Stomach smooth muscle (tissue), 2 donors: ENCODE results near the gene HDAC4.
A peak's percentile ranks its signal among the peaks of the same experiment; 100 is the strongest.

Source experiments
- H3K27ac ChIP-seq: one replicate; pipeline ENCODE4 v1.7.0; 2013; ENCODE audit warnings: mild to moderate bottlenecking, low read length, inconsistent platforms
- H3K27me3 ChIP-seq, 2 donors: one replicate each; pipeline ENCODE4 v1.7.0; 2013; ENCODE audit warnings: low read length in 2 of 2; ENCODE audit not compliant: insufficient read depth in 2 of 2, control insufficient read depth in 1 of 2
- H3K36me3 ChIP-seq, 2 donors: one replicate each; pipeline ENCODE4 v1.7.0; 2013; ENCODE audit warnings: low read length in 2 of 2; ENCODE audit not compliant: control insufficient read depth in 2 of 2, insufficient read depth in 2 of 2
- H3K4me1 ChIP-seq: one replicate; pipeline ENCODE4 v1.7.0; 2013; ENCODE audit warnings: low read length; ENCODE audit not compliant: control insufficient read depth, insufficient read depth
- H3K4me3 ChIP-seq, 2 donors: one replicate each; pipeline ENCODE4 v1.7.0; 2013; ENCODE audit warnings: low read length in 2 of 2
- H3K9ac ChIP-seq, 2 donors: one replicate each; pipeline ENCODE4 v1.7.0; 2013; ENCODE audit warnings: low read length in 2 of 2, mild to moderate bottlenecking in 1 of 2
- H3K9me3 ChIP-seq, 2 donors: one replicate each; pipeline ENCODE4 v1.7.0; 2013; ENCODE audit warnings: low read length in 2 of 2; ENCODE audit not compliant: control insufficient read depth in 2 of 2
- donor health status: healthy.
- donor health status: Pancreatic carcinoma.

Gene HDAC4

DNA sequence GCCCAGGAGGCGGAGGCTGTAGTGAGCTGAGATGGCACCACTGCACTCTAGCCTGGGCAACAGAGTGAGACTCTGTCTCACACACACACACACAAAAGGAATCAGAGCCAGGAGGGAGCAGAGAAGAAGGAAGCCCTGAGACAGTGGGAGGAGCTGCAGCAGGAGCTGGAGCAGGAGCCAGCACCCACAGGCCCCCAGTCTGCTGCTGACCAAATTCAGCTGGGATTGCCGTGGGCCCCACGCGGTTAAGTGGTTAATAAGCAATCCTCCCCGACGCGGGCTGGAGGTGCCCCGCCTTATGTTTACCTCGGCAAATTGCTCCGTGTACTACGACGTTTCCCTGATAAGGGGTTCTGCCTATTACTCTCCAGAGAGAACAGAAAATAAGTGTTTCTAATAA, 287.6 kb downstream of the HDAC4 start:
- Histone ChIP-seq H3K27ac (peak overlapping the region; percentile 90), H3K27me3 (no peaks in the 10 kb centered on the region), H3K36me3 (peaks cover 15 to 24% of the 10 kb centered on the region in 2 donors), H3K9ac (peak overlapping the region in 1 of 2 donors; percentile 30), H3K4me3 (no peak overlapping the region), H3K4me1 (peaks cover 57% of the 10 kb centered on the region), H3K9me3 (no peaks in the 10 kb centered on the region)

DNA sequence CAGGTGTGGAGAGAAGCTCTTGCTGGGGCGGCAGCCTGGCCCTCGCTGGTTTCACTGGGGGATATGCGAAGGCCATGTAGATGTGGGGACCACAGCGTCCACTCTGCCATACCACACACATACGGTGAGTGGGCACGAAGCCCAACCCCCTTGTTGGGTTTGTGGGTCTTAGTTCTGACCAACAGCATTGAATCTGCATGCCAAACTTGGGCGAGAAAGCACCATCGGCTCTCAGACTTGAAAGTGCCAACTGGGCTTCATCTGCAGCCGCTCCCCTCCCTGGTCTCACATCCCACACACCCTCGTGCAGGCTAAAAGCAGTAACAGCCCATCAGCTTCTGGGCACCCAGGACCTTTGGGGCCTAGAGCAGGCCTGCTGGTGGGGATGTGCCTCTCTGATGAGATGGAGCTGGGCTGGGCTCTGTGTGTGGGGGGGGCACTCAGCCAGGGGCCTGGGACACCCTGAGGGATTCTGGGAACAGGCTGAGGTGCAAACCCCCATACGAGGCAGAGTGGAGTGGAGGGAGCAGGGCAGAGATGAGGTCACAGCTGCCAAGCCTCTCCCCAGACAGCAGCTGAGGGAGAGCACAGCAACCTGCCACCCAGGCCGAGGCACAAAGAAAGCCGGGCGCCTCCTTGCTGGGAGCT, 288.6 kb downstream of the HDAC4 start:
- Histone ChIP-seq H3K4me3 (no peak overlapping the region), H3K4me1 (peaks cover 53% of the 10 kb centered on the region), H3K9ac (peak overlapping the region; percentile 30 to 36), H3K36me3 (peaks cover 24 to 27% of the 10 kb centered on the region in 2 donors), H3K9me3 (no peaks in the 10 kb centered on the region), H3K27me3 (no peaks in the 10 kb centered on the region), H3K27ac (peak overlapping the region; percentile 90)

DNA sequence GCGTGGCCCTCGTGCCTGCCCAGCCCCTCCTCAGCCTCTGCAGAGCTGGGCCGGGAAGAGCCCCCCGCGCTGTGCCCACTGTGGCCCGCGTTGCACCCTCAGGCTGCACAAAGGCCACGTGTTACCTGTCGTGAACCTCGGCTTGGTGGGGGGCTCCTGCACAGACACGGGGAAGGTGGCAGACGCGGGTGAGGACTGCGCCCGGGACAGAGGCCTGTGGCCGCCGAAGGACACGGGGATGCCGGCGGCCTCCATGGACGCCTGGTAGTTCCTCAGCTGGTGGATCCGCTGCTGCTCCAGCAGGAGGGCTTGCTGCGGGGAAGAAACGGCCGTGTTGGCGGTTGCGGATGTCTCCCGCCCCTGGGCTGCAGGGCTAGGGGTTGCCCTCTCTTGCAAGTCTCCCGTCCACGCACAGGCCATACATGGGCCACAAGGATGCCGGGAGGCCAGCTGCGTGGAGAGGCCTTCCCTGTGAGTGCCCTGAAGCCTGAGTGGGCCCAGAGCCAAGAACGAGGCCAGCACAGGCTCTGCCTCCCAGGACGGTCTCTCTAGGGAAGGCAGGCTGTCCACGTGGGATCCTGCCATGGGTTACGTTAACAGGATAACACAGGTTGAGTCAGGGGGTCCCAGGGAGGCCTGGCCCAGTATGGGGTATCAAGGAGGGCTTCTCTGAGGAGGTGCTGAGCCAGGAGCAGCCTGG, 289.3 kb downstream of the HDAC4 start:
- Histone ChIP-seq H3K36me3 (peaks cover 27 to 34% of the 10 kb centered on the region in 2 donors), H3K4me1 (peaks cover 54% of the 10 kb centered on the region), H3K27me3 (no peaks in the 10 kb centered on the region), H3K27ac (peak overlapping the region; percentile 90), H3K9me3 (no peaks in the 10 kb centered on the region), H3K9ac (peak overlapping the region; percentile 36 to 64), H3K4me3 (peak overlapping the region in 1 of 2 donors; percentile 22)

DNA sequence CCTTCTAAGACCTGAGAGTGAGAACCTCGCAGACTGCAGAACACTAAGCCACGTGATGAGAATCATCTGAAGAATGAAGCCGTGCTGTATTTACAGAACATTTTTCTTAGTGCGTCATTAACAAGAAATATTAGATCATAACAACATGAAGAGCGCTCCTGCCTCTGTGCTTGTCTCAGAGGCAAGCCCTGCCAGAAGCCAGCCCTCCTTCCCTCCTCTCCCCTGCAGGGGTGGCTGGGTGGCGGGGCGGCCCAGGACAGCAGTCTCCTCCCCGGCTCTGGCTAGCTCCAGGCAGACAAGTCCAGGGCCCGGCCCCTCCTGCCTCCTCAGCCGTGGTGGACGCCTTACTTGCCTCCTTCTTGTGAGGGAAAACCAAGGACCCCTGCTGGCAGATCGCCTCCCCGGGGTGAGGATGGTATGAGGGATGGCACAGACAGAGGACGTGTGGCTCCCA, 290.2 kb downstream of the HDAC4 start:
- peaks cover 27 to 43% of the 10 kb centered on the region in 2 donors for H3K36me3 ChIP-seq
- no peaks in the 10 kb centered on the region for H3K9me3 ChIP-seq
- peak overlapping the region; percentile 90 for H3K27ac ChIP-seq

DNA sequence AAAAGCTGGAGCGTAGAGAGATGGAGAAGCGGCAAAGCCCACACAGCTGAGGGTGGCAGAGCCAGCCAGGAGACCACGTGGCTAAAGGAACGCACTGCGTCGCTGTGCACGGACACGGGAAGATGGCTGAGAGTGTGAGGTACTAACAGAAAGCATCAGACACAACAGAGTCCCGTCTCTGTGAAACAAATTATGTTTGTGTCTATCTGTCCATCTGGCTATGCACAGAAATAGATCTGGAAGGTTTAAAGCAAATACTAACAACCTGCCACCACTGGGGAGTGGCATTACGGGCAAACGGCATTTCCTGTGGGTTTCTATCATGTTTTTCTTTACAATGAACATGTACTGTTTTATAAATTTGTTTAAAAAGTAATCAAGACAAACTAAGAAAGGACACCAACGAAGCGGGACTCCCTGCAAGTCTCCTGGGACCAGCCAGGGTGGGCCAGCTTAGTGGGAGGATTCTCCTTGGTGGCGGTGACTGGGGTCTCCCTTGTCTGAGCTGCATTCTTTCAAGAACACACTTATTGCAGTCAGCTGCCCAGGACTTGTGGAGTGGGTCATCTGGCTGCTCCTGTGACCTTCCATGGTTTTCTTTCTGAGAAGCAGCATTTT, 290.8 kb downstream of the HDAC4 start:
- Histone ChIP-seq H3K9me3 (no peaks in the 10 kb centered on the region), H3K36me3 (peaks cover 31 to 49% of the 10 kb centered on the region in 2 donors), H3K27ac (peak overlapping the region; percentile 90), H3K4me3 (no peak overlapping the region), H3K27me3 (no peaks in the 10 kb centered on the region), H3K9ac (peak overlapping the region in 1 of 2 donors; percentile 56), H3K4me1 (peaks cover 55% of the 10 kb centered on the region)

More for the DNA sequence above, 290.2 kb downstream of the HDAC4 start:
- Histone ChIP-seq H3K9ac (peak overlapping the region; percentile 60 to 64), H3K27me3 (no peaks in the 10 kb centered on the region), H3K4me3 (no peak overlapping the region), H3K4me1 (peaks cover 55% of the 10 kb centered on the region)

DNA sequence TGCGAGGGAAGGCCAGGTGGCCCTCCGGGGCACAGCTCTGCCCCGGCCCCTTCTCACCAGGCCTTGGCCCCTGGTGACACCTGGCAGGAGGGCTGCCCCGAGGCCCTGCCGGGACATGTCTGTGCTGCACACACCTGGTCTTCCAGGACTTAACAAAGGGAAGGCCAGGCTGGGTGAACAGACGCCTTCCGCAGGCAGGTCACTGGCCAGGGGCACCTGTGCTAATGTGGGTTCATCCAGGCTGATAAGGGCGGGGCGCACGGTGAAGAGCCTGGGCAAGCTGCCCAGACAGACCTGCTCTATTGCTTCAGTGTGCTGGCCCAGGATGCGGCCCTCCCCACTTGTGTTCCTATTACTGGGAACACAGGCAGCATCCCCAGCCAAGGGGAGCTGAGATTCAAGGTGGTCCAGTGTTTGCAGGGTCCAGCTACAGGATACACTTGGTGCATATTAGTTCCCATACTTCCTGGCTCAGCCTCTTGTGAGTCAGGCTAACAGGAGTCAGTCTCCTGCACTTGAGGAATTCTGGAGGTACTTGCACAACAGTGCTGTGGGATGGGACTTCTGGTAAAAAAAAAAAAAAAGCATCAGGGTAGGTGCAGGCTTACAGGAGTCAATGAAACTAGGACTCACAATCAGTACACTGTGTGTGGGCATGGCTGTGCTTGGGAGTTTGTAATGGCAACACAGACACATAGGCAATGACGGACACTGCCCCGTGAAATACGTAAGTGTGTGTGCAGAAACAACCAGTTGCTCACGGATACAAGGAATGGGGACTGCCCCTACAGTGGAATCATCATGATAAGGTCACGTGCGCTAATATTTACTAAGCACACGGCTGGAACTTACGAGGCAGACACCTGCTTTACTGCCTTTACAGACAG, 291.5 kb downstream of the HDAC4 start:
- H3K9ac ChIP-seq = peak overlapping the region in 1 of 2 donors; percentile 56
- no peaks in the 10 kb centered on the region for H3K9me3 ChIP-seq
- peaks cover 36 to 53% of the 10 kb centered on the region in 2 donors for H3K36me3 ChIP-seq
- H3K4me1 ChIP-seq = peaks cover 48% of the 10 kb centered on the region
- peak overlapping the region; percentile 90 for H3K27ac ChIP-seq
- no peaks in the 10 kb centered on the region for H3K27me3 ChIP-seq
- no peak overlapping the region for H3K4me3 ChIP-seq

DNA sequence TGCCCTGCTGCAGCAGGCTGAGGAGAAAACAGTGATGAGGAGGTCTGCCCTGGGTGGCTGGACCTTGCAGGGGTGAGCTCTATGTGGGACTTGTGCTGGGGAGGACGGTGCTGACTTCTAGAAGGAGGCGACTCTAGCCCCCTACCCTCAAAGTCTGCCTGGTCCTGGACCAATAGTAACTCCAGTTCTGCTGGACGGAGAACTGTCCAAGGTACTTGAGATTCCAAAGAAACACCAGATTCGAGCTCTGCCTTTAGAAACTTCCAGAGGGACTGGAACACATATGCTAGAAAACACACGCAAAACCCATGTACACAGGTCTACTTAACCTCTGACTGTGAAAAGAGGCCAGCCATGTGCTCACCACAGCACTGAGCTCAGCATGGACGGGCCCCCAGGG, 292.4 kb downstream of the HDAC4 start:
- Histone ChIP-seq H3K4me3 (no peak overlapping the region), H3K27ac (peak overlapping the region; percentile 90), H3K4me1 (peaks cover 39% of the 10 kb centered on the region), H3K36me3 (peaks cover 36 to 57% of the 10 kb centered on the region in 2 donors), H3K9me3 (no peaks in the 10 kb centered on the region), H3K9ac (no peak overlapping the region), H3K27me3 (no peaks in the 10 kb centered on the region)

DNA sequence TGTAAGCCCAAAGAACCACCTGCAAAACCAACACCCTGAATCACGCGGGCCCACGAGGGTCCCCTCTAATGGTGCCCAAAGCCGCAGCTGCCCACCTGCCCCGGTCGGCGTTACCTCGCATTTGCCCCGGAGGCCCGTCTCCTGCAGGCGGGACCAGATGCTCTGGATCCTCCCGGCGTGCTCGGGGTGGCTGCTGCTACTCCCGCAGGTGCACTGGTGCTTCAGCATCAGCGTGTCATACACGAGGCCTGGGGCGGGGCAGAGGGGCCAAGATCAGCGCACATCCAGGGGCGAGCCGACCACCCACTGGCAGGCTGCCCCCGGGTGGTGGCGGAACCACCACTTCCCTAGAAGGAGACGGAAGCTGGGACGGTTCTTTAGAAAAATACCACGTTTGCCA, 292.9 kb downstream of the HDAC4 start:
- no peaks in the 10 kb centered on the region for H3K27me3 ChIP-seq
- H3K9me3 ChIP-seq = no peaks in the 10 kb centered on the region
- peaks cover 36 to 59% of the 10 kb centered on the region in 2 donors for H3K36me3 ChIP-seq
- peaks cover 35% of the 10 kb centered on the region for H3K4me1 ChIP-seq
- H3K9ac ChIP-seq = no peak overlapping the region
- no peak overlapping the region for H3K27ac ChIP-seq
- no peak overlapping the region for H3K4me3 ChIP-seq

DNA sequence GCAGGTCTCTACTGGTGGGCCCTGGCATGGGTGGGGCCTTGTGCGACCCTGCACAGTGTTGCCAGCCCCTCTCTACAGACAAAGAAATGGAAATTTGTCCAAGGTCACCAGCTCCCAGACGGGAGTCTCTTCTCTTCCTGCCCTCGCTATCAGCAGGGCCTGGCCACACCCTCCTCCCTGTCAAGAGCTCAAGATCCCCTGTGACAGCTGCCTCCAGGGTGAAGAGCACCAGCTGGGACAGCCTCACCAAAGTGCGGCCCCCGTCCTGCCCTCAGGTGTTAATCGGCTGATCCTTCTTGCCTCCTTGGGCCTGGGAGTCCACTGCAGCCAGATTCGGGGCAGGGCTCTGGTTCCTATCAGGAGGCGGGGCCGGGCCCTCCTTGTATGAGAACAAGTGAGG, 293.9 kb downstream of the HDAC4 start:
- H3K27ac ChIP-seq = no peak overlapping the region
- H3K9me3 ChIP-seq = no peaks in the 10 kb centered on the region
- no peaks in the 10 kb centered on the region for H3K27me3 ChIP-seq
- no peak overlapping the region for H3K4me3 ChIP-seq
- no peak overlapping the region for H3K9ac ChIP-seq
- peaks cover 45 to 67% of the 10 kb centered on the region in 2 donors for H3K36me3 ChIP-seq
- H3K4me1 ChIP-seq = peaks cover 25% of the 10 kb centered on the region

DNA sequence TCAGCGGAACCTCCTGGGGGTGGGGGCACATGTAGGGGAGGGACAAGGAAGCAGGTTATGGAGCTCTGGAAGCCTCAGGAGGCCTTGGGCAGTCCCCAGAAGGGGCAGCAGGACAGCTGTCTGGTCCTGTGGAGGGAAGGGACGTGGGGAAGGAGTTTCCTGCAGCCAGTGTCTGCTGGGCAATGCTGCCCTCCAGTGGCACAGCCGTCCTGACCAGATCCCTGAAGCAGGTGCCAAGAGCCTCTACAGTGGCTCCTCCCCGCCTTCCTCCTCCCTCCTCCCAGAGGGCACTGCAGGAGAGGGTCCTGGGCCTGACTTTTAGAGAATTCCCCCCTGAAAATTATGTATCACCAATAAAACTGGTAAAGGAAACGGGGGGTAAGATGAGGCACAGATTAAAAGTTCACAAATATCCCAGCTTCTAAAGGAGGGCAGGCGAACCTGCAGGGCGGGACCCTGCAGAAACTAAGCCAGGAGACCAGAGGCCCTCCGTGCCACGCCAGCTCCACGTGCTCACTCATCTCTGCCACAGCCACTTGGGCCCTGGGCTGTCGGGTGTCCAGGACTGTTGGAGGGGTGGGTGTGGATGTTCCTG, 294.4 kb downstream of the HDAC4 start:
- Histone ChIP-seq H3K4me3 (no peak overlapping the region), H3K27ac (no peak overlapping the region), H3K9ac (no peak overlapping the region), H3K4me1 (peaks cover 19% of the 10 kb centered on the region), H3K27me3 (no peaks in the 10 kb centered on the region), H3K9me3 (no peaks in the 10 kb centered on the region), H3K36me3 (peaks cover 46 to 69% of the 10 kb centered on the region in 2 donors)
